Cardiac muscle cell (in vitro differentiated cells and primary cell): ENCODE measurements around the gene KIFC3. TPM values are rescaled to one million over a fixed set of nuclear protein-coding genes. Genes with fewer than 3 reads are reported as not detected.

Experiments used
- DNase-seq, 2 donors: peaks; one replicate each; pipeline versions ENCODE4 v3.0.0 to v3.0.0-alpha.2; 2010 to 2017; ENCODE audit warnings: low read depth in 1 of 2, low spot score in 1 of 2
- H3K27ac ChIP-seq: fragments of 200-600 bp; sonication (generic); 2 replicates; pipeline ENCODE4 v1.5.1; 2016
- H3K27me3 ChIP-seq: fragments of 200-600 bp; sonication (generic); 2 replicates; pipeline ENCODE4 v1.6.0; 2016; ENCODE audit warnings: control low read depth
- H3K36me3 ChIP-seq: fragments of 200-600 bp; sonication (generic); 2 replicates; pipeline ENCODE4 v1.5.1; 2016; ENCODE audit warnings: control low read depth
- H3K4me1 ChIP-seq: fragments of 200-600 bp; sonication (generic); 2 replicates; pipeline ENCODE4 v1.8.1; 2017; ENCODE audit warnings: low read depth, mild to moderate bottlenecking, mixed run types
- H3K4me3 ChIP-seq: fragments of 200-600 bp; sonication (generic); 2 replicates; pipeline ENCODE4 v1.5.1; 2016; ENCODE audit warnings: mild to moderate bottlenecking
- H3K9me3 ChIP-seq: fragments of 200-600 bp; sonication (generic); 2 replicates; pipeline ENCODE4 v1.5.1; 2017; ENCODE audit warnings: low read depth, mild to moderate bottlenecking, control low read depth
- CTCF ChIP-seq: IDR thresholded peaks from 2 replicates; pipeline ENCODE4 v1.5.1; 2012; ENCODE audit warnings: low read depth, mild to moderate bottlenecking, low read length
- polyA plus RNA-seq: library from polyadenylated mRNA; unstranded; fragments of >200 nt; fragmentation: Nextera tagmentation; extraction: Ambion mirVana; gene quantifications from 2 replicates; pipeline ENCODE4 v1.2.1, GENCODE V29; 2016
- total RNA-seq: library from RNA; depleted of rRNA; stranded (reverse); fragments of >200 nt; gene quantifications from 2 replicates; pipeline ENCODE4 v1.2.3, GENCODE V29; 2016

The KIFC3 gene
- total and polyA plus RNA-seq, 2 experiments from 2014 or later, result 24.8 to 50.1 TPM

DNA sequence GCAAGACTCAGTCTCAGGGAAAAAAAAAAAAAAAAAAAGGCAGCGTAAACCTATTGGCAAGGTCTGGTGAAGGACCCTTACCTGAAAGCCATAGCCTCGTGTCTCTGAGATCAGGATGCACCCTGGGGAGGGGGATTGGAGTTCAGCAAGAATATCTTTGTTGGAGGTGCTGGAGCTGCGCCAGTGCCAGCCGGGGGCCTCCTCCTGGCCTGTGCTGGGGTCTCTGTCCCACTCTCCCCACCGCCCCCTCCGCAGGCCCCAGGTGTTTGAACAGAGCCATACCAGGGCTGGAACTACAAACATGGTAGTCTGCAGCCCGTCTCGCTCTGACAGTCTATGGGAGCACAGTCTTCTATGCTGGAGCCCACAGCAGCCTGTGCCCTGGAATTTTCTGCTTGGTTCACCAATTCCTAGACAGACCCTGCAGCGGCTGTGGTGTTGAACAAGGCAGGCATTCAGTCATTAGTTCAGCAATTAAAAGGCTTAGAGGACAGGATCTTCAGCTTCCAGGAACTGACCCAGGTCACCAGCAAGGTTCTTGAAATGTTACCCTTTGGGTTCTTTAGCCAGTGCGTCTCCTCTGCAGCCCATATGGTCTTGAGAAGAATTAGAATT, 42.2 kb upstream of the KIFC3 start:
- H3K36me3 ChIP-seq, result no peaks in the 10 kb centered on the region
- H3K27ac ChIP-seq, result no peak overlapping the region
- no peak for DNase-seq
- H3K4me1 ChIP-seq, result peaks cover 3% of the 10 kb centered on the region
- no peak for TF ChIP-seq CTCF
- no peaks in the 10 kb centered on the region for H3K9me3 ChIP-seq
- H3K4me3 ChIP-seq, result no peak overlapping the region
- no peaks in the 10 kb centered on the region for H3K27me3 ChIP-seq

GRCh38 chr16:57843400-57843799, 41.1 kb upstream of the KIFC3 start:
- TF ChIP-seq CTCF, result no peak

DNA sequence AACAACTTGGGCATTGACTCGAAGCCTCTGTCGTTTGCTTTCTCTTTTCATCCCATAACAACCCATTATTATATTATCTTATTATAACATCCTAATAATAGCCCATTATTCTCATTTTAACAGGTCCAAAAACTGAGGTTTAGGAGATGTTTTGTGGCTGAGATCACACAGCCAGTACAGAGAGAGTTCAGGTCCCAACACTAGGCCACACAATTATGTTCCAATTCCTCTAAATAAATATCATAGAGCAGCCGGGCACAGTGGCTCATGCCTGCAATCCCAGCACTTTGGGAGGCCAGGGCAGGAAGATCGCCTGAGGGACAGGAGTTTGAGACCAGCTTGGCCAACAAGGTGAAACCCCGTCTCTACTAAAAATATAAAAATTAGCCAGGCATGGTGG, 40.3 kb upstream of the KIFC3 start:
- Histone ChIP-seq H3K9me3 (no peaks in the 10 kb centered on the region), H3K27ac (no peak overlapping the region)

More at GRCh38 chr16:57843400-57843799, 41.1 kb upstream of the KIFC3 start:
- no peak overlapping the region for H3K4me3 ChIP-seq
- H3K36me3 ChIP-seq, result no peaks in the 10 kb centered on the region
- no peaks in the 10 kb centered on the region for H3K9me3 ChIP-seq
- H3K4me1 ChIP-seq, result peaks cover 3% of the 10 kb centered on the region
- no peak overlapping the region for H3K27ac ChIP-seq
- no peak for DNase-seq
- no peaks in the 10 kb centered on the region for H3K27me3 ChIP-seq

GRCh38 chr16:57840833-57841232, 38.5 kb upstream of the KIFC3 start:
- H3K36me3 ChIP-seq, result no peaks in the 10 kb centered on the region
- no peaks in the 10 kb centered on the region for H3K9me3 ChIP-seq
- H3K4me1 ChIP-seq, result peaks cover 3% of the 10 kb centered on the region
- no peaks in the 10 kb centered on the region for H3K27me3 ChIP-seq
- no peak for DNase-seq
- H3K4me3 ChIP-seq, result no peak overlapping the region
- no peak overlapping the region for H3K27ac ChIP-seq
- no peak for TF ChIP-seq CTCF

More for the DNA sequence above, 40.3 kb upstream of the KIFC3 start:
- Histone ChIP-seq H3K4me1 (peaks cover 3% of the 10 kb centered on the region), H3K27me3 (no peaks in the 10 kb centered on the region), H3K4me3 (no peak overlapping the region), H3K36me3 (no peaks in the 10 kb centered on the region)
- TF ChIP-seq CTCF, result no peak
- no peak for DNase-seq

- no peak for TF ChIP-seq CTCF
- no peaks in the 10 kb centered on the region for H3K36me3 ChIP-seq
- no peak overlapping the region for H3K4me3 ChIP-seq
- H3K9me3 ChIP-seq, result no peaks in the 10 kb centered on the region
- H3K27me3 ChIP-seq, result no peaks in the 10 kb centered on the region
- no peak for DNase-seq
- H3K4me1 ChIP-seq, result no peaks in the 10 kb centered on the region
- H3K27ac ChIP-seq, result no peak overlapping the region
Measured at GRCh38 chr16:57838161-57838560, 35.9 kb upstream of the KIFC3 start.
